ENCODE results near the gene HNF4A.
A peak's percentile ranks its signal among the peaks of the same experiment; 100 is the strongest.

HNF4A gene

DNA sequence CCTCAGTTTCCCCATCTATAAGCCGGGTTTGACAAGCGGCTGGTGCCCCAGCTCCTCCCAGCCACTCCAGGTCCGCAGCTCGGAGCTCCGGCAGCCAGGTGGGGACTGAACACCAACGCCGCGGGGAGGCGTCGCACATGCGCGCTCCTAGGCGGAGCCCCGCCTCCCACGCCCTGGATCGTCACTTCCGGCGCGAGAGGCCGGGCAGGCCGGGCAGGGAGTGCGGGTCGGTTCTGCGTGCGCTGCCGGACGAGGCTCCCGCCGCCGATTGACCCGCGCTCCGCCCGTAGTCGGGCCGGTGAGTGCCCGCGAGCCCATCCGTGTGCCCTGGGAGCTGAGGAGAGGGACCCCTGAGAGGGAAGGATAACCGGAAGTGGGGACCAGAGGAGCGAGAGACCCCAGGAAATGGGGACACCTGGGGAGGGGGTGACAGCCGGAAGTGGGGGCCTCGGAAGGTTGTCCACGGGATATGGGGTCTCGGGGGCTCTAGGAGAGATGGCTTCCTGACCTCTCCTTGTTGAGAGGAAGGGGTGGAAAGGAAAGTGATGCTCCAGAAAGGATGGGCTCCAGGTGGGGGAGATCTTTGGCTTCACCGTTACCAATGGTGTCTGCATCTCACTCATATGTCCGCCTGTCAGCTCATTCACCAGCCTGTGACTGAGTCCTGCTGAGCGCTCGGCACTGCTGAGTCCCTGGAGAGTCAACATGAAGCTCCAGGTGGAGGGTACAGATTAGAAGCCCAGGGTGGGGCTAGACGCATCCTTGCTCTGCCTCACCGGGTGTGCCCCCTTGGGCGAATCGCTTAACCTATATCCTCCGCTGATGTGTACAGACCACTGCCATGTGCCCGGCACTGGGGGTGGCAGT, 120.4 kb downstream of the HNF4A start, which contains the start of gene TTPAL:
Gene TTPAL (plus strand): TSS at position 181 of the 867 bp plus-strand sequence. CDS start 4,126 bp downstream, outside the sequence.
- DNase-seq: peak; percentile 90

DNA sequence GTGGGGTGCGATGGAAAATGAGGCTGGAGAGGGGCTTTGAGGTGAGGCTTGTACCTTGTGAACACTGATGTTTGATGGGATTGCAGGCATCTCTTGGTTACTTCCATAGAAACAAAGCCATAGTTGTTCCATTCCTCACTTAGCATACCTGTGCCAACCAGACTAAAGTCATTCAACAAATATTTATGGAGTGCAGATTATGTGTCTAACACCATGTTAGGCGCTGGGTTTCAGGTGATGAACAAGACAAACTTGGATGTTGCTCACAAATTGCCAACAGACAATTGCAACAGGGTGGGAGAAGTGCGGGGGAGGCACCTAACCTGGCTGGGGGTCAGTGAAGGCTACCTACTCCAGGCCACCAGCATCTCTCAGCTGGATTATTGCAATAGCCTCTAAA, 121.7 kb downstream of the HNF4A start:
- no peak for DNase-seq

DNA sequence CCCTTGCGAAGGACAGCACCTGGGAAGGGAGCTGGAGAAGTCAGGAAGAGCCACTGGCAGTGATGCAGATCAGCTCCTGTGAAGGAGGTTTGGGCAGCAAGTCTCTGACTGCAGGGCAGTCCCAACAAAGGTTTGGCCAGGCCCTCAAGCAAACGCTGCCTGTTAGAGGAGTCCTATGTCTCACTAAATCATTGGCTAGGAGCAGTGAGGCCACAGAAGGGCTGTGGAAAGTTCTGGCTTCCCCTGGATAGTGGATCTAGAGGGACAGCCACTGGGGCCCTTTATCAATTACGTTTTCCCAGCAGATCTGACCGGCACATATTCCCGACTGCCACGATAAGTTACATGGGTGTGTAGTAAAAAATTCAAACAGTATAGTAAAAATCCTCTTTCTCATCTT, 122.7 kb downstream of the HNF4A start:
- DNase-seq: no peak

DNA sequence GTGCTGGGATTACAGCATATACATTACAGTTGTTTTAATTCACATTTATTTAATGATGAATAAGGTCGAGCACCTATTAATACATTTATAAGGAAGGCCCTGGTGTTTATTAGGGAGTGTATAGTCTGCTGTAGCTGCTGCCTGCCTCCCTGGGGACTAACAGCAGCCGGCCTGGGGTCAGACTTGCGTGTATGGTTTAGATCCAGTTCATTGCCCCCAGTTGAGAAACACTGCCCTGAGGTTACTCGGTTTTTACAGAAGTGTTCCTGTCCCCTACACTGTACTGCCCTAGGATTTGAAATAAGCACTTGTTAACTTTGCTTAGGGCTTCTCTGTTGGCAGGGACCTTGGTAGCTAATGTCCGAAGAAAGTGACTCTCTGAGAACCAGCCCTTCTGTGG, 124.1 kb downstream of the HNF4A start:
- no peak for DNase-seq

DNA sequence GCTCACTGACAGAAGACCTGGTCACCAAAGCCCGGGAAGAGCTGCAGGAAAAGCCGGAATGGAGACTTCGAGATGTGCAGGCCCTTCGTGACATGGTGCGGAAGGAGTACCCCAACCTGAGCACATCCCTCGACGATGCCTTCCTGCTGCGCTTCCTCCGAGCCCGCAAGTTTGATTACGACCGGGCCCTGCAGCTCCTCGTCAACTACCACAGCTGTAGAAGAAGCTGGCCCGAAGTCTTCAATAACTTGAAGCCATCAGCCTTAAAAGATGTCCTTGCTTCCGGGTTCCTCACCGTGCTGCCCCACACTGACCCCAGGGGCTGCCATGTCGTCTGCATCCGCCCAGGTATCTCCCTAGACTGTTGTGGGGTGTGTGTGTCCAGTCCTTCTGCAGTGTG, 124.6 kb downstream of the HNF4A start:
- DNase-seq: no peak

DNA sequence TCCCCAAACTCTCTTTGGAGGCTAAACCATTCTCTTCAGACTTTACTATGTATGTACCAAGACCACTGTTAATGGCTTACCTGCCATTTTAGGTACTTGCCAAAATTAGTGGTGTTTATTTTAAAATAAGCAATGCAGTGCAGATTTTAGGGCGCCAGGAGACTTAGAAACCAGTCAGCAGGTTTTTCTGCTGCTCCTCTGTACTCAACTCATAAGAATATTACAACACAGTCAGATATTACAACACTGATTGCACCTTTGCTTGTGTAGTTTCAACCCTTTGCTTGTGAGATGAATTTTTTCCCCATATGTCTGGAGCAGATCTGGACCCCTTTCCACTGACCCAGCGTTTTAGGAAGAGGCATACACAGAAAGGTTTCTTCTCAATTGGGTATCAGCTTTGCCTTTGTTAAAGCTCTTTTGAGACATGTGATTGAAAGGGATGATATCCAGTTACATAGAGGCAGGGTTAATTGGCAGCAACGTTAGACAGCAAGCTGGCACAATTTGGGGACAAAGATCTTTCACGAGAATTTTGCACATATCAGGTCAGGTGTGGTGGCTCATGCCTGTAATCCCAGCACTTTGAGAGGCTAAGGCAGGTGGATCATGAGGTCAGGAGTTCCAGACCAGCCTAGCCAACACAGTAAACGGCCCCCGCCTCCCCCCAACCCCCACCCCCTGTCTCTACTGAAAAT, 126.4 kb downstream of the HNF4A start:
- no peak for DNase-seq

DNA sequence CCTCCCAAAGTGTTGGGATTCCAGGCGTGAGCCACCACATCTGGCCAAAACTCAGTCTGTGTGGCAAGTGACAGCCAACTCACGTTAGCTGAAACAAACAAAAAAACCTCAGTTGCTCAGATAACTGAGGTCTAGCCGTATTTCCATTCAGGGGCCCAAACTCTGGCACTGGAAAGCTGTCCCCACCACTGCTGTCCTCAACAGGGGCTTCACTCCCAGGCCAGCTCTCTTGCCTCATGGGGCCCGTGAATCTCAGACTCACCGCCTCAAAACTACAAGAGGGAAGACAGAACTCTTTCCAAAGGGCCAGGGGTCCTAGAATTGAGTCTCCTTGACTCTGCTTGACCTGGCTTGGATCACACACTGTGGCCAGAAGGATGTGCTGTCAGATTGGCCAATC, 127.6 kb downstream of the HNF4A start:
- no peak for DNase-seq

All from stimulated activated CD4-positive, alpha-beta T cell treated with anti-CD3 and anti-CD28 coated beads, Interleukin-4, amount 100 ng/mL, for 24 hours (primary cell).